ENCODE data around the gene DNAI2.

The DNAI2 gene

DNA sequence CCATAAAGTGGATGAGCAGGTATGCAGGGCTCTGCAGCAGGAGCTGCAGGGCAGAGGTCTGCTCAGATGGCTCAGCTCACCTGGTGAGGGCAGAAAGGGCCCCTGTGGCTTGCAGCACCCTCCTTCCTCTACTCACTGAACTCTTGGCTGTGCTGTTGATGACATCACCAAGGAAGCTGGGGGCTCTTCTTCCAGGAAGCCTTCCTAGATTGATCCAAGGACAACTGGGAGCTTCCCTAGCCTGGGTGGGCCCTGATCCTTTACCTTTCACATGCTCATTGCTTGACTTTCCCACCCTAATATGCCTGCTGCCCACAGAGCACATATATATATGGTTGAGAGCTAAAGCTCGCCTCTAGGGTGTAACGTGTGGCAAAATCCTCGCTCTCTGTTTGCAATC lies 54.5 kb downstream of the DNAI2 start:
- peaks cover 0 to 35% (median 26%) of the 10 kb centered on the region in 5 experiments for H3K27me3 ChIP-seq (replicated peaks in 2 of 5; ENCODE audit: control insufficient read depth in 4 of 5, insufficient read depth in 5 of 5, low read length in 4 of 5)
- no peaks in the 10 kb centered on the region for H3K36me3 ChIP-seq (ENCODE audit: control insufficient read depth in 4 of 4, insufficient read depth in 4 of 4, low read length in 3 of 4)
- H3K27ac ChIP-seq (ENCODE audit: insufficient read depth in 1 of 2, low read depth in 1 of 2, low read length in 2 of 2, poor library complexity in 1 of 2, severe bottlenecking in 2 of 2), result no peak overlapping the region
- peaks cover 0 to 29% (median 22%) of the 10 kb centered on the region in 4 experiments for H3K4me1 ChIP-seq (ENCODE audit: control extremely low read depth in 1 of 4, control insufficient read depth in 4 of 4, insufficient read depth in 4 of 4, low read length in 3 of 4)
- CTCF ChIA-PET, result interaction anchor here (1.4 kb wide), 2 partner anchors 24 to 28 kb away, joined by 3 read pairs; no protein-coding TSS in a partner anchor
- WGBS (ENCODE audit: insufficient coverage), result 94% methylated on average over 3 of the region's 3 CpGs
- no peak overlapping the region for H3K4me3 ChIP-seq (ENCODE audit: control insufficient read depth in 1 of 7, extremely low read depth in 1 of 7, insufficient read depth in 4 of 7, low read depth in 2 of 7, low read length in 6 of 7)
- no peaks in the 10 kb centered on the region for H3K9me3 ChIP-seq (ENCODE audit: control extremely low read depth in 1 of 5, control insufficient read depth in 4 of 5, insufficient read depth in 2 of 5, low read depth in 1 of 5, low read length in 4 of 5)
- DNase-seq, result no peak
- POLR2A ChIA-PET, result no interaction called here

DNA sequence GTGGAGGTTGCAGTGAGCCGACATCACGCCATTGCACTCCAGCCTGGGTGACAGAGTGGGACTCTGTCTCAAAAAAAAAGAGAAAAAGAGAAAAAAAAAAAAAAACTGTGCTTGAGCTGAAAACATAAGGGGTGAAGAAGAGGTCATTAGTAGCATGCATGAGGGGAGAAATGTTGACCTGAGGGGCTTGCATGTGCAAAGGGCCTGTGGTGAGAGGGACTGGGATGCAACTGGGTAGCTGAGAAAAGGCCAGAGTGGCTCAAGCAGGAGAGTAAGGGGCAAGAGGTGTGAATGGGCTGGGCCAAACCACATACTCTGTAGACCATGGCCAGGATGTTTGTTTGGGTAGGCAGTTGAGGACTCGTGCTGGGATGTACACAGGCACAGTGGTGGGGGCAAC lies 55.3 kb downstream of the DNAI2 start:
- CTCF ChIA-PET, result interaction anchor here (1.0 to 1.1 kb wide), 2 partner anchors 21 to 24 kb away, joined by 3 read pairs; no protein-coding TSS in a partner anchor
- POLR2A ChIA-PET, result no interaction called here

DNA sequence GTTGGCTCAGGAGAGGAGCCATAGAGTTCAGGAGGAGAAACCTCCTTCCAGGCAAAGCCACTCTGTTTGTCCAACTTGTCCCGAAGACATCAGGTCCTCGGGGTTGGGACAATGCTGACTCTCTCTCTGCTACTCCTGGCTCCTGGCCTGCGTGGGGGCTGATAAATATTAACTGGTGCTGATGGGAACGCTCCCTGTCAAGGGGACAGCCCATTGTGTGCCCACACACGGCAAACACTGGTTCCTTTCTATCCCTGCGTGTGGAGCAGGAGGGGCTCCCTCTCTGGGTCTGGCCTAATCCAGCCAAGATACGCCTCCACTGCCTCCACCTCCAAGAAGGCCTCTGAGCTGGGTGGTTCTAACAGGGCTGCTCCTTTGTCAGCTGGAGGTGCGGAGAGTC lies 56.4 kb downstream of the DNAI2 start:
- CTCF ChIA-PET, result interaction anchor here (1.3 to 3.1 kb wide), 4 partner anchors 21 to 35 kb away, joined by 4 to 15 read pairs (median 9); no protein-coding TSS in a partner anchor
- POLR2A ChIA-PET, result no interaction called here
- no peak overlapping the region for H3K4me3 ChIP-seq (ENCODE audit: control insufficient read depth in 1 of 7, extremely low read depth in 1 of 7, insufficient read depth in 4 of 7, low read depth in 2 of 7, low read length in 6 of 7)

More for the DNA sequence above, 55.3 kb downstream of the DNAI2 start:
- H3K9me3 ChIP-seq (ENCODE audit: control extremely low read depth in 1 of 5, control insufficient read depth in 4 of 5, insufficient read depth in 2 of 5, low read depth in 1 of 5, low read length in 4 of 5), result peaks cover 0 to 5% (median 4%) of the 10 kb centered on the region in 5 experiments
- peaks cover 0 to 29% (median 22%) of the 10 kb centered on the region in 4 experiments for H3K4me1 ChIP-seq (ENCODE audit: control extremely low read depth in 1 of 4, control insufficient read depth in 4 of 4, insufficient read depth in 4 of 4, low read length in 3 of 4)
- DNase-seq, result no peak
- H3K27ac ChIP-seq (ENCODE audit: insufficient read depth in 1 of 2, low read depth in 1 of 2, low read length in 2 of 2, poor library complexity in 1 of 2, severe bottlenecking in 2 of 2), result no peak overlapping the region
- H3K27me3 ChIP-seq (replicated peaks in 2 of 5; ENCODE audit: control insufficient read depth in 4 of 5, insufficient read depth in 5 of 5, low read length in 4 of 5), result peaks cover 0 to 35% (median 26%) of the 10 kb centered on the region in 5 experiments
- WGBS (ENCODE audit: insufficient coverage), result 37% methylated on average over 3 of the region's 3 CpGs
- H3K36me3 ChIP-seq (ENCODE audit: control insufficient read depth in 4 of 4, insufficient read depth in 4 of 4, low read length in 3 of 4), result no peaks in the 10 kb centered on the region
- H3K4me3 ChIP-seq (ENCODE audit: control insufficient read depth in 1 of 7, extremely low read depth in 1 of 7, insufficient read depth in 4 of 7, low read depth in 2 of 7, low read length in 6 of 7), result no peak overlapping the region

DNA sequence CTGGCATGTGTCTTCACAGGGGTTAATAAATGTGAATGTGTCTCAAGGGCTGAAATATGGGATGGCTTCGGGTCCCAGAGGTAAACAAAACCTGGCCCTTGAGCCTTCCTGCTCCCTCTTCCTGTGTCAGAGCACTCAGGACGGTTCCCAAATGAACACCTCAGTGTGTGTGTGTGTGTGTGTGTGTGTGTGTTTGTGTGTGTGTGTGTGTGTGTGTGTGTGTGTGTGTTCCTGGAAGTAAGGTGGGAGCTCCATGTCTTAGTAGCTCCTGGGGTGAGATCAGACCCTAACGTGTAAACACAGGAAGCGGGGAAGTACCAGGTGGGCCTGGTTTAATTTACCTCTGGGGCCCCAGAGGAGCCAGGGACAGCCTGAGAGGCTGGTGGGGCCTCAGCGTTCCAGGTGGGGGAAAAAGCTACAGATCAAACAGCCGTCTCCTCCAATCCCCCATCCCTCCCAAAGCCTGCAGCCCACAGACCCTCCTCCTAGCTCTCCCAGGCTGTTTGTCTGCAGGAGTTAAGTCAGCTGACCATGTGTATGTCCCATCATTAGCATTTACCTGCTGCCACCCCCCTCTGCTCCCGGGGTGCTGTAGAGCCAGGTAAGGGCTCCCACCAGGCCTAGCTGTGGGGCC lies 58.1 kb downstream of the DNAI2 start:
- Histone ChIP-seq H3K4me1 (ENCODE audit: control extremely low read depth in 1 of 4, control insufficient read depth in 4 of 4, insufficient read depth in 4 of 4, low read length in 3 of 4) (peaks cover 0 to 10% (median 7%) of the 10 kb centered on the region in 4 experiments), H3K27me3 (replicated peaks in 2 of 5; ENCODE audit: control insufficient read depth in 4 of 5, insufficient read depth in 5 of 5, low read length in 4 of 5) (peaks cover 0 to 10% (median 4%) of the 10 kb centered on the region in 5 experiments), H3K27ac (ENCODE audit: insufficient read depth in 1 of 2, low read depth in 1 of 2, low read length in 2 of 2, poor library complexity in 1 of 2, severe bottlenecking in 2 of 2) (no peak overlapping the region), H3K9me3 (ENCODE audit: control extremely low read depth in 1 of 5, control insufficient read depth in 4 of 5, insufficient read depth in 2 of 5, low read depth in 1 of 5, low read length in 4 of 5) (peaks cover 0 to 10% (median 7%) of the 10 kb centered on the region in 5 experiments), H3K36me3 (ENCODE audit: control insufficient read depth in 4 of 4, insufficient read depth in 4 of 4, low read length in 3 of 4) (no peaks in the 10 kb centered on the region), H3K4me3 (ENCODE audit: control insufficient read depth in 1 of 7, extremely low read depth in 1 of 7, insufficient read depth in 4 of 7, low read depth in 2 of 7, low read length in 6 of 7) (no peak overlapping the region)
- ChIA-PET CTCF (interaction anchor here (0.7 to 3.1 kb wide), 5 partner anchors 8 to 30 kb away, joined by 3 to 15 read pairs (median 3); no protein-coding TSS in a partner anchor), POLR2A (no interaction called here)
- no peak for DNase-seq
- 79% methylated on average over 5 of the region's 7 CpGs for WGBS (ENCODE audit: insufficient coverage)

More for the DNA sequence above, 56.4 kb downstream of the DNAI2 start:
- H3K27ac ChIP-seq (ENCODE audit: insufficient read depth in 1 of 2, low read depth in 1 of 2, low read length in 2 of 2, poor library complexity in 1 of 2, severe bottlenecking in 2 of 2), result no peak overlapping the region
- H3K9me3 ChIP-seq (ENCODE audit: control extremely low read depth in 1 of 5, control insufficient read depth in 4 of 5, insufficient read depth in 2 of 5, low read depth in 1 of 5, low read length in 4 of 5), result peaks cover 0 to 10% (median 7%) of the 10 kb centered on the region in 5 experiments
- H3K27me3 ChIP-seq (replicated peaks in 2 of 5; ENCODE audit: control insufficient read depth in 4 of 5, insufficient read depth in 5 of 5, low read length in 4 of 5), result peaks cover 0 to 26% (median 20%) of the 10 kb centered on the region in 5 experiments
- peaks cover 0 to 24% (median 19%) of the 10 kb centered on the region in 4 experiments for H3K4me1 ChIP-seq (ENCODE audit: control extremely low read depth in 1 of 4, control insufficient read depth in 4 of 4, insufficient read depth in 4 of 4, low read length in 3 of 4)
- no peaks in the 10 kb centered on the region for H3K36me3 ChIP-seq (ENCODE audit: control insufficient read depth in 4 of 4, insufficient read depth in 4 of 4, low read length in 3 of 4)
- WGBS (ENCODE audit: insufficient coverage), result 94% methylated on average over 8 of the region's 8 CpGs
- no peak for DNase-seq

DNA sequence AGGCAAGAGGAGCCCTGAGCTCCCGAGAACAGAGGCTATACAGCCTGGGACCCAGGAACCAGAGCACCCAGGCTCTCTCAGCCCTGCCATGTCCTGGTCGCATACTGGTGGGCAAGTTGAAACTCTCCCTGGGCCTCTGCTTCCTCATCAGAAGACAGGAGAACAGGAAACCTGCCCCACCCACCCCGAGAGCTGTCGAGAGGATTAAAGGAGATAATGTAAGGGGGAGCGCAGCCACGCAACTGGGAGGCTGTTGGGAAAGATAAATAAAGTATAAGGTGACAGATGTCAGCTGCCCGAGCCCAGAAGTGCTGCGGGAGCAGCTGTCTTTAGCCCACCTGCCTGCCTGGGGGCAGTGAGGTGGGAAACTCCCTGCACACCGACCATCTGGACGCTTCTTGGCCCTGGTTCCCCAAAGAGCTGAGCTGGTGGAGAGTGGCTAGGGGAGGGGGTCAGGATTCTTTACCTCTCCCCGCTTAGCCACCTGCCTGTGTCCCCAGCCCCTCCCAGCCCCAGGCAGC lies 58.8 kb downstream of the DNAI2 start:
- WGBS (ENCODE audit: insufficient coverage), result 20% methylated on average over 6 of the region's 11 CpGs
- H3K27me3 ChIP-seq (replicated peaks in 2 of 5; ENCODE audit: control insufficient read depth in 4 of 5, insufficient read depth in 5 of 5, low read length in 4 of 5), result peaks cover 0 to 8% (median 3%) of the 10 kb centered on the region in 5 experiments
- H3K27ac ChIP-seq (ENCODE audit: insufficient read depth in 1 of 2, low read depth in 1 of 2, low read length in 2 of 2, poor library complexity in 1 of 2, severe bottlenecking in 2 of 2), result no peak overlapping the region
- DNase-seq, result peak in 2 of 3 donors; percentile 79 to 84
- ChIA-PET CTCF (interaction anchor here (0.6 to 3.1 kb wide), 5 partner anchors 9 to 174 kb away, joined by 3 to 15 read pairs (median 3); no protein-coding TSS in a partner anchor), POLR2A (no interaction called here)
- H3K4me3 ChIP-seq (ENCODE audit: control insufficient read depth in 1 of 7, extremely low read depth in 1 of 7, insufficient read depth in 4 of 7, low read depth in 2 of 7, low read length in 6 of 7), result peak overlapping the region in 1 of 7 experiments; percentile 4
- no peaks in the 10 kb centered on the region for H3K36me3 ChIP-seq (ENCODE audit: control insufficient read depth in 4 of 4, insufficient read depth in 4 of 4, low read length in 3 of 4)
- peaks cover 0 to 10% (median 7%) of the 10 kb centered on the region in 5 experiments for H3K9me3 ChIP-seq (ENCODE audit: control extremely low read depth in 1 of 5, control insufficient read depth in 4 of 5, insufficient read depth in 2 of 5, low read depth in 1 of 5, low read length in 4 of 5)
- H3K4me1 ChIP-seq (ENCODE audit: control extremely low read depth in 1 of 4, control insufficient read depth in 4 of 4, insufficient read depth in 4 of 4, low read length in 3 of 4), result peaks cover 0 to 10% (median 7%) of the 10 kb centered on the region in 4 experiments

DNA sequence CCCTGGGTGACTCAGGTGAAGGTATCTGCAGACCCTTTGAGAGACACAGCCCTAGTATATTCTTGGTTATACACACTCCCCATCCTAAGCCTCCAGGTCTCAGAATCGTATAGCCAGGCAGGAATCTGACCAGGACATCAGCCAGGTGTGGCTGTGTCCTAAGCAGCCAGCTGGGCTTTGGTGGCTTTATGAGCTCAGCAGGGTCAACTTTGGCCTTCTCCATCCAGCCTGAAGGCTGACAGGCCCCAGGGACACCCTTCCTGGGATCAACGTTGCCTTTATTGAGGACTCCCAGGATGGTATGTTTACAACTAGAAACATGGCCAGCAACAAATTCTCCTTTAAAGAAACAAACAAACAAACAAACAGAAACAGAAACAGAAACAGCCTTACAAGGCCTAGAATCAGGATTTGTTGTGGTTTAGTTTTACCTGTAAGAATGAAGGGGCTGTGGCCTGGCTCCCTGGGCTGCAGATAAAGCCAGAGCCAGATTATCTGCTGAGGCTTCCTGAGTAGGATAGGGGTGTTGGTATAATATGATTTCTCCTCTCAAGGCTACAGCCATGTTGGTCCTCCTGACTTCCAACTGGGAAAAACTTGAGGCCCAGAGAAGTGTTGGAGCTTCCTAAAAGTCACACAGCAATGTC lies 60.5 kb downstream of the DNAI2 start:
- POLR2A ChIA-PET, result interaction anchor here (0.6 to 0.7 kb wide), 2 partner anchors 11 to 18 kb away, joined by 3 to 4 read pairs; no protein-coding TSS in a partner anchor
- Histone ChIP-seq H3K27ac (ENCODE audit: insufficient read depth in 1 of 2, low read depth in 1 of 2, low read length in 2 of 2, poor library complexity in 1 of 2, severe bottlenecking in 2 of 2) (no peak overlapping the region), H3K4me3 (ENCODE audit: control insufficient read depth in 1 of 7, extremely low read depth in 1 of 7, insufficient read depth in 4 of 7, low read depth in 2 of 7, low read length in 6 of 7) (no peak overlapping the region), H3K27me3 (replicated peaks in 2 of 5; ENCODE audit: control insufficient read depth in 4 of 5, insufficient read depth in 5 of 5, low read length in 4 of 5) (peaks cover 0 to 4% (median 0%) of the 10 kb centered on the region in 5 experiments), H3K4me1 (ENCODE audit: control extremely low read depth in 1 of 4, control insufficient read depth in 4 of 4, insufficient read depth in 4 of 4, low read length in 3 of 4) (peaks cover 0 to 10% (median 7%) of the 10 kb centered on the region in 4 experiments), H3K36me3 (ENCODE audit: control insufficient read depth in 4 of 4, insufficient read depth in 4 of 4, low read length in 3 of 4) (no peaks in the 10 kb centered on the region), H3K9me3 (ENCODE audit: control extremely low read depth in 1 of 5, control insufficient read depth in 4 of 5, insufficient read depth in 2 of 5, low read depth in 1 of 5, low read length in 4 of 5) (peaks cover 0 to 10% (median 7%) of the 10 kb centered on the region in 5 experiments)
- DNase-seq, result no peak
- 100% methylated on average over 1 of the region's 2 CpGs for WGBS (ENCODE audit: insufficient coverage)
- CTCF ChIA-PET, result interaction anchor here (1.7 to 2.0 kb wide), 2 partner anchors 29 to 33 kb away, joined by 4 read pairs; partner anchors contain the start of gene GPR142
